Kidney (tissue), 22 donors: Measurements from ENCODE around the gene SPTSSA. TPM values are rescaled to one million over a fixed set of nuclear protein-coding genes. Genes with fewer than 3 reads are reported as not detected.

Experiments
- DNase-seq, 5 donors: peaks; one replicate each; pipeline ENCODE4 v3.0.0-alpha.2; 2013 to 2020
- FAIRE-seq: peaks from 2 replicates; lab custom pipeline; 2012; peaks lifted over from hg19 to GRCh38; lab: Jason Lieb, UNC
- H3K27ac ChIP-seq, 2 donors: one replicate each; pipeline ENCODE4 v1.7.0; 2013; ENCODE audit warnings: low read depth in 2 of 2, low read length in 2 of 2, inconsistent platforms in 1 of 2
- H3K27me3 ChIP-seq: one replicate; pipeline ENCODE4 v1.7.1; 2013; ENCODE audit warnings: low read length, inconsistent platforms; ENCODE audit not compliant: control insufficient read depth, insufficient read depth
- H3K36me3 ChIP-seq, 3 donors: one replicate each; pipeline versions ENCODE4 v1.7.0 to v1.7.1; 2013; ENCODE audit warnings: low read length in 3 of 3, control low read depth in 1 of 3, inconsistent platforms in 1 of 3; ENCODE audit not compliant: insufficient read depth in 3 of 3, control insufficient read depth in 2 of 3
- H3K4me1 ChIP-seq, 3 donors: one replicate each; pipeline versions ENCODE4 v1.7.0 to v1.7.1; 2013; ENCODE audit warnings: low read length in 3 of 3, inconsistent platforms in 1 of 3, low read depth in 1 of 3; ENCODE audit not compliant: control insufficient read depth in 2 of 3, insufficient read depth in 2 of 3
- H3K4me3 ChIP-seq, 3 donors: one replicate each; pipeline versions ENCODE4 v1.7.0 to v1.8.1; 2013; ENCODE audit warnings: low read length in 3 of 3, control low read depth in 1 of 3, inconsistent platforms in 1 of 3
- H3K9ac ChIP-seq, 3 donors: one replicate each; pipeline versions ENCODE4 v1.7.0 to v1.7.1; 2013; ENCODE audit warnings: low read length in 3 of 3, control low read depth in 1 of 3, inconsistent platforms in 1 of 3
- H3K9me3 ChIP-seq, 3 donors: one replicate each; pipeline versions ENCODE4 v1.7.0 to v1.7.1; 2013; ENCODE audit warnings: low read length in 3 of 3, control low read depth in 1 of 3, inconsistent platforms in 1 of 3; ENCODE audit not compliant: control insufficient read depth in 2 of 3, insufficient read depth in 1 of 3
- CTCF ChIP-seq: IDR thresholded peaks from 3 replicates; pipeline ENCODE4 v1.5.1; 2012; ENCODE audit warnings: mild to moderate bottlenecking, moderate library complexity, borderline replicate concordance; ENCODE audit not compliant: insufficient read depth; ENCODE audit errors: extremely low read depth
- intact Hi-C: fragments of 100-400 bp; cut with DNase I; formaldehyde crosslinking; loops from one replicate; pipeline ENCODE4 v1.11.1; 2022
- long read RNA-seq, 10 donors: library from polyadenylated mRNA in 1 of 10; unstranded in 1 of 10; transcript quantifications; one replicate each; pipeline ENCODE4 v2.0.0 and lab custom pipeline, GENCODE V29; 2021 to 2026
- polyA plus RNA-seq: library from polyadenylated mRNA; stranded (reverse); fragments of 350-450 nt; fragmentation: Illumina TruSeq; extraction: RNeasy Lipid Tissue Mini Kit (QIAGEN cat#74804); gene quantifications from one replicate; pipeline ENCODE4 v1.2.3, GENCODE V29; 2014; ENCODE audit warnings: low read depth, low replicate concordance; ENCODE audit not compliant: insufficient read depth
- total RNA-seq: library from RNA; stranded (reverse); fragmentation: NEBNext Ultra II Directional; extraction: Animal tissue kit (Norgen Biotek cat#: 25700); gene quantifications from one replicate; pipeline ENCODE4 v1.2.1, GENCODE V29; 2021
- donor health status: control.
- donor health status: control.
- donor health status: control.
- donor health status: control.
- donor health status: control.
- donor health status: DM: yes; HTN: yes; CAD: no.
- donor health status: Normal renal cell carcinoma (clear cell type).

The SPTSSA gene
- 17.4 TPM for total RNA-seq
- polyA plus RNA-seq = 19.2 TPM
- long read RNA-seq, donor 1, transcript SPTSSA-201 (2 exons, 2,777 nt) = major isoform, 26 of 26 reads
- long read RNA-seq, donor 1, partial matches to known transcripts = 0 of 26 reads
- long read RNA-seq, donor 1, other reads (novel, unspliced or antisense) = 0 of 26 reads
- long read RNA-seq, donor 2, transcript SPTSSA-201 (2 exons, 2,777 nt) = major isoform, 45 of 45 reads
- long read RNA-seq, donor 2, partial matches to known transcripts = 0 of 45 reads
- long read RNA-seq, donor 2, other reads (novel, unspliced or antisense) = 0 of 45 reads
- long read RNA-seq, donor 3, transcript SPTSSA-201 (2 exons, 2,777 nt) = major isoform, 52 of 52 reads
- long read RNA-seq, donor 3, partial matches to known transcripts = 0 of 52 reads
- long read RNA-seq, donor 3, other reads (novel, unspliced or antisense) = 0 of 52 reads
- long read RNA-seq, donor 4, transcript SPTSSA-201 (2 exons, 2,777 nt) = major isoform, 16 of 16 reads
- long read RNA-seq, donor 4, partial matches to known transcripts = 0 of 16 reads
- long read RNA-seq, donor 4, other reads (novel, unspliced or antisense) = 0 of 16 reads
- long read RNA-seq, donor 5, partial matches to known transcripts = 0 of 4 reads
- long read RNA-seq, donor 5, other reads (novel, unspliced or antisense) = 0 of 4 reads
- long read RNA-seq, donor 6, transcript SPTSSA-201 (2 exons, 2,777 nt) = major isoform, 49 of 49 reads
- long read RNA-seq, donor 6, partial matches to known transcripts = 0 of 49 reads
- long read RNA-seq, donor 6, other reads (novel, unspliced or antisense) = 0 of 49 reads
- long read RNA-seq, donor 7, partial matches to known transcripts = 0 of 2 reads
- long read RNA-seq, donor 7, other reads (novel, unspliced or antisense) = 2 of 2 reads
- long read RNA-seq, donor 8, transcript SPTSSA-201 (2 exons, 2,777 nt) = major isoform, 27 of 27 reads
- long read RNA-seq, donor 8, partial matches to known transcripts = 0 of 27 reads
- long read RNA-seq, donor 8, other reads (novel, unspliced or antisense) = 0 of 27 reads
- long read RNA-seq, donor 9, transcript SPTSSA-201 (2 exons, 2,777 nt) = major isoform, 15 of 15 reads
- long read RNA-seq, donor 9, partial matches to known transcripts = 0 of 15 reads
- long read RNA-seq, donor 9, other reads (novel, unspliced or antisense) = 0 of 15 reads
- long read RNA-seq, donor 10, transcript SPTSSA-201 (2 exons, 2,777 nt) = major isoform, 29 of 29 reads
- long read RNA-seq, donor 10, partial matches to known transcripts = 0 of 29 reads
- long read RNA-seq, donor 10, other reads (novel, unspliced or antisense) = 0 of 29 reads

- H3K27ac ChIP-seq = peak within 1 kb of the TSS; percentile 81 to 85
- intact Hi-C loops = no loop called here
- H3K4me1 ChIP-seq = peaks cover 0 to 12% (median 9%) of the 10 kb centered on the region in 3 donors
- peak within 1 kb of the TSS; percentile 66 to 82 (median 76) for H3K9ac ChIP-seq
- H3K36me3 ChIP-seq = no peaks in the 10 kb centered on the region
- DNase-seq (peak; percentile 94 to 97 (median 95)), FAIRE-seq (no peak)
- H3K4me3 ChIP-seq = peak within 1 kb of the TSS; percentile 80 to 95 (median 89)
- H3K9me3 ChIP-seq = no peaks in the 10 kb centered on the region
- no peak for TF ChIP-seq CTCF
- no peaks in the 10 kb centered on the region for H3K27me3 ChIP-seq
These were observed at the start of gene SPTSSA for GRCh38 chr14:34462132-34462893. Gene SPTSSA (minus strand): TSS chr14:34462240. CDS start chr14:34462207, 33 bp downstream.

- no peak for FAIRE-seq
- intact Hi-C loops = no loop called here
- no peaks in the 10 kb centered on the region for H3K9me3 ChIP-seq
These were observed 45.8 kb upstream of the SPTSSA start for GRCh38 chr14:34507884-34508283.

More at GRCh38 chr14:34507884-34508283, 45.8 kb upstream of the SPTSSA start:
- Histone ChIP-seq H3K9ac (no peak overlapping the region), H3K36me3 (no peaks in the 10 kb centered on the region), H3K27me3 (no peaks in the 10 kb centered on the region), H3K4me1 (no peaks in the 10 kb centered on the region), H3K4me3 (no peak overlapping the region), H3K27ac (no peak overlapping the region)
- no peak for TF ChIP-seq CTCF
- DNase-seq = no peak
